Measurements from ENCODE around the gene EBPL. TPM values are rescaled to one million over a fixed set of nuclear protein-coding genes. Genes with fewer than 3 reads are reported as not detected.

EBPL gene
- total RNA-seq, 1 donor from 2014 or later: 56.5 TPM

- peaks cover 17% of the 10 kb centered on the region for H3K36me3 Mint-ChIP-seq
- H3K9me3 Mint-ChIP-seq: no peaks in the 10 kb centered on the region
- no peaks in the 10 kb centered on the region for H3K27me3 Mint-ChIP-seq
- peak overlapping the region; percentile 62 for H3K27ac Mint-ChIP-seq
- H3K4me1 Mint-ChIP-seq (ENCODE audit: unreplicated experiment): peaks cover 12% of the 10 kb centered on the region
- peak overlapping the region; percentile 19 for H3K4me3 Mint-ChIP-seq
- TF ChIP-seq, protein P1, sequence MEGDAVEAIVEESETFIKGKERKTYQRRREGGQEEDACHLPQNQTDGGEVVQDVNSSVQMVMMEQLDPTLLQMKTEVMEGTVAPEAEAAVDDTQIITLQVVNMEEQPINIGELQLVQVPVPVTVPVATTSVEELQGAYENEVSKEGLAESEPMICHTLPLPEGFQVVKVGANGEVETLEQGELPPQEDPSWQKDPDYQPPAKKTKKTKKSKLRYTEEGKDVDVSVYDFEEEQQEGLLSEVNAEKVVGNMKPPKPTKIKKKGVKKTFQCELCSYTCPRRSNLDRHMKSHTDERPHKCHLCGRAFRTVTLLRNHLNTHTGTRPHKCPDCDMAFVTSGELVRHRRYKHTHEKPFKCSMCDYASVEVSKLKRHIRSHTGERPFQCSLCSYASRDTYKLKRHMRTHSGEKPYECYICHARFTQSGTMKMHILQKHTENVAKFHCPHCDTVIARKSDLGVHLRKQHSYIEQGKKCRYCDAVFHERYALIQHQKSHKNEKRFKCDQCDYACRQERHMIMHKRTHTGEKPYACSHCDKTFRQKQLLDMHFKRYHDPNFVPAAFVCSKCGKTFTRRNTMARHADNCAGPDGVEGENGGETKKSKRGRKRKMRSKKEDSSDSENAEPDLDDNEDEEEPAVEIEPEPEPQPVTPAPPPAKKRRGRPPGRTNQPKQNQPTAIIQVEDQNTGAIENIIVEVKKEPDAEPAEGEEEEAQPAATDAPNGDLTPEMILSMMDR (conservative IDR thresholded peaks at IDR 0.05): no peak
- no peak for DNase-seq (ENCODE audit: extremely low spot score, unreplicated experiment)
Observed at GRCh38 chr13:49694446-49694845, 3.2 kb upstream of the EBPL start.

DNA sequence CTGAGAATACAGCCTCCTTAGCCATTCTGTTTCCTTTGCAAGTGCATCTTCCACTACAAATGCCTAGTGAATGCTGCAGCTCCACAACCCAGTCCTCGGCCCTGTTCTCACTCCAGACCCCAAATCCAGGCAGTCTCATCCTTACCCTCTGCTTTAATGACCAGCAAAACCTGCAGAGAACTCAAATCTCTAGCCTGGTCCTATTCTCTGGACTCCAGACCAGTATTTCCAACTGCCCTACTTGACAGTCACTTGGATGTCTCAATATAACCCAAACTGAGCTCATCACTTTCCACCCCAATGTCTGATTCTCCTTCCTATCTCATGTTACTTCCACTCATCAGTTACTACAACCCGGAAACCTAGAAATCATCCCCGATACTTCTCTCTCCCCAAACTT is 2.6 kb upstream of the EBPL start:
- TF ChIP-seq, protein P1 (conservative IDR thresholded peaks at IDR 0.05): no peak
- H3K4me3 Mint-ChIP-seq: peak overlapping the region; percentile 19
- DNase-seq (ENCODE audit: extremely low spot score, unreplicated experiment): no peak
- H3K36me3 Mint-ChIP-seq: peaks cover 18% of the 10 kb centered on the region
- peaks cover 12% of the 10 kb centered on the region for H3K4me1 Mint-ChIP-seq (ENCODE audit: unreplicated experiment)
- no peaks in the 10 kb centered on the region for H3K9me3 Mint-ChIP-seq
- H3K27me3 Mint-ChIP-seq: no peaks in the 10 kb centered on the region
- peak overlapping the region; percentile 62 for H3K27ac Mint-ChIP-seq

DNA sequence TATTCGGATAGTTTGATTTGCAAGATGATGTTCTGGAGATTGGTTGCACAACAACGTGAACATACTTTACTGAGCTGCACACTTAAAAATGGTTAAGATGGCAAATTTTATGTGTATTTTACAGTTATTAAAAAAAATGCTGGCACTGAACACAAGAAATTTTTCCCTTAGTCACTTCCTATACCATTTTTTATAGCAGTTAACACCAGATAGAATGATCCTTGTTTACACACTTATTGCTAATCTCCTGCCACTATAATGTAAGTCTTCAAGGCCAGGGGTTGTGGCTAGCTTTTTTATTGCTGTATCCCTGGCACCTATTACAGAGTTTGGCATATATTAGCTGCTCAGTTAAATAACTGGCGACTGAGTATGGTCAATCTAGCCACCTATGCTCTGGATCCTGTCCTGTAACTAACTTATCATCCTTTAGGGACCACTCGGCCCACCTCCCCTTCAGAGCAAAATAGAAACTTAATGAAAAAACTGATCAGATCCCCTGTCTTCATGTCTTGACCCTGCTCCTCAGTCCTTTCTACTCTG is 2.0 kb upstream of the EBPL start:
- Mint-ChIP-seq H3K4me3 (peak overlapping the region; percentile 42), H3K27me3 (no peaks in the 10 kb centered on the region), H3K4me1 (ENCODE audit: unreplicated experiment) (peaks cover 12% of the 10 kb centered on the region), H3K27ac (peak overlapping the region; percentile 15), H3K36me3 (peaks cover 14% of the 10 kb centered on the region), H3K9me3 (no peaks in the 10 kb centered on the region)
- no peak for DNase-seq (ENCODE audit: extremely low spot score, unreplicated experiment)
- TF ChIP-seq, protein P1 (conservative IDR thresholded peaks at IDR 0.05): no peak

DNA sequence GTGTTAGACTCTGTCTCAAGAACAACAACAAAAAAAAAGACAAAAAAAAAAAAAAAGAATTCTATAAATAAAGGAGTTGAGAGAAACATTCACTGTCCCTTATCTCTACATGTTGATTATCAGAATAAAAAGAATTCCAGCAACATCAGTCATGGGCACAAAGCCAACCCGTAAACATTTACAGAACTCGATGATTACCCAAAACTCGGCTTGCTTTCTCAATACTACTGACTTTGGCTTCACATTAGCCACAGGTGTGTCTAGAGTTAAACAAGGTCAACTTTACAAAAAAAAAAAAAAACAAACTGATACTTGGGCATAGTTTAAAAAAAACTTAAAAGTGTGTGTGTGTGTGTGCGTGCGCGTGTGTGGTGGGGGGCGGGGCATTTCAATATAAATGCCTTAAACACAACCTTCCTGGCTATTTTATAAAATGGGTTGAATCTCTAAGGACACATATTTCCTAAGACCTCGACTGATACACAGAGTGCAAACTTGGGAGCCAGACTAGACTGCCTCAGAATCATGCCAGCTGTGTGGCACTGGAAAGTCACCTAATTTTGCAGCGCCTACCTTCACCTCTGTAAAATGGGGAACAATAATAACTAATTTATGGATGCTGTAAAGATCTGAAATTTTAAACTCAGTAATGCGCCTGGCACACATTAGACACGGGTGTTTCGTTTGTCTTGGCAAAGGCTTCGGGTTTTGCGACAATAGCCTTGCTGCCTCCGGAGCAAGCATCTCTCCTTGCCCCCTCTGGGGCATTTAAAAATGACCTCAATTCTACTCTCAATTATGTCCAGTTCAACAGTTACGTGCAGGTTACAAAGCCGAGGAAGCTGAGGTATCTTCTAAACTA is 922 bp downstream of the EBPL start:
- H3K4me3 Mint-ChIP-seq: peak overlapping the region; percentile 97
- peaks cover 23% of the 10 kb centered on the region for H3K36me3 Mint-ChIP-seq
- peak overlapping the region; percentile 82 for H3K27ac Mint-ChIP-seq
- peaks cover 17% of the 10 kb centered on the region for H3K4me1 Mint-ChIP-seq (ENCODE audit: unreplicated experiment)
- no peaks in the 10 kb centered on the region for H3K9me3 Mint-ChIP-seq
- H3K27me3 Mint-ChIP-seq: no peaks in the 10 kb centered on the region
- no peak for DNase-seq (ENCODE audit: extremely low spot score, unreplicated experiment)
- TF ChIP-seq, protein P1 (conservative IDR thresholded peaks at IDR 0.05): no peak

DNA sequence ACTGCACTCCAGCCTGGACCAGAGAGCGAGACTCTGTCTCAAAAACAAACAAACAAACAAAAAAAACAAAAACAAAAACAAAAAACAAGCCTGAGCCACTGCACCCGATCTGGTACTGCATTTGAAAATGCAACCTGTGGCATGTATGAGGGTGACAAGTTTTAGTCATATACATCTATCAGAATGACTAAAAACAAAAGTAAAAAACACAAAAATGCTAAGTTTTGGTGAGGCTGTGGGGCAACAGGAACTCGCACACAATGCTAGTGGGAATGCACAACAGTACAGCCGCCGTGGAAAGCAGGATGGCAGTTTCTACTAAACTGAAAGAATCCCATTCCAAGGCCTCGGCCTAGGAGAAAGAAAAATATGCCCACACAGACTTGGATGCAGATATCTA is 7.8 kb downstream of the EBPL start:
- peaks cover 21% of the 10 kb centered on the region for H3K4me1 Mint-ChIP-seq (ENCODE audit: unreplicated experiment)
- no peak overlapping the region for H3K4me3 Mint-ChIP-seq
- peaks cover 32% of the 10 kb centered on the region for H3K36me3 Mint-ChIP-seq
- no peaks in the 10 kb centered on the region for H3K9me3 Mint-ChIP-seq
- H3K27me3 Mint-ChIP-seq: no peaks in the 10 kb centered on the region
- TF ChIP-seq, protein P1 (conservative IDR thresholded peaks at IDR 0.05): no peak
- no peak for DNase-seq (ENCODE audit: extremely low spot score, unreplicated experiment)
- no peak overlapping the region for H3K27ac Mint-ChIP-seq

Data from type B pancreatic cell (in vitro differentiated cells).